Neutrophil (primary cell): ENCODE measurements around the gene PLD5.

Source experiments
- H3K27ac ChIP-seq: fragments of 200-600 bp; sonication (generic); 2 replicates; pipeline ENCODE4 v1.5.1; 2016; ENCODE audit warnings: mild to moderate bottlenecking, moderate library complexity
- H3K27me3 ChIP-seq: fragments of 200-600 bp; sonication (generic); 2 replicates; pipeline ENCODE4 v1.6.0; 2016; ENCODE audit warnings: mild to moderate bottlenecking
- H3K36me3 ChIP-seq: fragments of 200-600 bp; sonication (generic); 2 replicates; pipeline ENCODE4 v1.5.1; 2017
- H3K4me1 ChIP-seq, 2 experiments: fragments of 200-600 bp in 1 of 2; sonication (generic) in 1 of 2; 1 replicate in 1 of 2; 2 replicates in 1 of 2; pipeline versions ENCODE4 v1.5.1 to v1.6.1; 2013 to 2016; ENCODE audit warnings: low read depth in 1 of 2, low read length in 1 of 2, mild to moderate bottlenecking in 1 of 2, moderate library complexity in 1 of 2; ENCODE audit not compliant: control insufficient read depth in 1 of 2, insufficient read depth in 1 of 2
- H3K4me3 ChIP-seq, 2 experiments: fragments of 200-600 bp in 1 of 2; sonication (generic) in 1 of 2; 1 replicate in 1 of 2; 2 replicates in 1 of 2; pipeline ENCODE4 v1.5.1; 2013 to 2016; ENCODE audit warnings: low read depth in 1 of 2, low read length in 1 of 2, mild to moderate bottlenecking in 1 of 2, moderate library complexity in 1 of 2
- H3K9me3 ChIP-seq: fragments of 200-600 bp; sonication (generic); 2 replicates; pipeline ENCODE4 v1.5.1; 2016
- TF ChIP-seq, protein P1 (sequence below): fragments of 200-600 bp; sonication (generic); IDR thresholded peaks from 2 replicates; pipeline ENCODE4 v1.5.1; 2016; ENCODE audit warnings: antibody characterized with exemption

The PLD5 gene

DNA sequence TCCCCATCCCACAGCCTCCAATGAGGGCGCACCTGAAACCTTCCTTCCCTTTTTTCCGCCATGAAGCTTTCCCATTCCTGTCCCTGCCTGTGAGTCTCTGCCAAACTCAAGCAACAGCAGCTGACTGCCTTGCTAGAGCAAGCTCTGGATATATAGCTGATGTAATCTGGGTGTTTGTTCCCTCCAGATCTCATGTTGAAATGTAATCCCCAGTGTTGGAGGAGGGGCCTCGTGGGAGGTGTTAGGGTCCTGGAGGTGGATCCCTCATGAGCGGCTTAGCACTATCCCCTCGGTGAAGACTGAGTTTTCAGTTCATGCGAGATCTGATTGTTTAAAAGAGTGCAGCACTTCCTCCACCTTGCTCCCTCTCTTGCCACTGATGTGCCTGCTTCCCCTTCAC lies 321.2 kb downstream of the PLD5 start:
- H3K27me3 ChIP-seq: no peaks in the 10 kb centered on the region
- H3K27ac ChIP-seq: no peak overlapping the region
- no peaks in the 10 kb centered on the region for H3K9me3 ChIP-seq
- no peaks in the 10 kb centered on the region for H3K36me3 ChIP-seq
- H3K4me3 ChIP-seq: no peak overlapping the region
- TF ChIP-seq, protein P1, sequence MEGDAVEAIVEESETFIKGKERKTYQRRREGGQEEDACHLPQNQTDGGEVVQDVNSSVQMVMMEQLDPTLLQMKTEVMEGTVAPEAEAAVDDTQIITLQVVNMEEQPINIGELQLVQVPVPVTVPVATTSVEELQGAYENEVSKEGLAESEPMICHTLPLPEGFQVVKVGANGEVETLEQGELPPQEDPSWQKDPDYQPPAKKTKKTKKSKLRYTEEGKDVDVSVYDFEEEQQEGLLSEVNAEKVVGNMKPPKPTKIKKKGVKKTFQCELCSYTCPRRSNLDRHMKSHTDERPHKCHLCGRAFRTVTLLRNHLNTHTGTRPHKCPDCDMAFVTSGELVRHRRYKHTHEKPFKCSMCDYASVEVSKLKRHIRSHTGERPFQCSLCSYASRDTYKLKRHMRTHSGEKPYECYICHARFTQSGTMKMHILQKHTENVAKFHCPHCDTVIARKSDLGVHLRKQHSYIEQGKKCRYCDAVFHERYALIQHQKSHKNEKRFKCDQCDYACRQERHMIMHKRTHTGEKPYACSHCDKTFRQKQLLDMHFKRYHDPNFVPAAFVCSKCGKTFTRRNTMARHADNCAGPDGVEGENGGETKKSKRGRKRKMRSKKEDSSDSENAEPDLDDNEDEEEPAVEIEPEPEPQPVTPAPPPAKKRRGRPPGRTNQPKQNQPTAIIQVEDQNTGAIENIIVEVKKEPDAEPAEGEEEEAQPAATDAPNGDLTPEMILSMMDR: no peak
- H3K4me1 ChIP-seq: no peaks in the 10 kb centered on the region

DNA sequence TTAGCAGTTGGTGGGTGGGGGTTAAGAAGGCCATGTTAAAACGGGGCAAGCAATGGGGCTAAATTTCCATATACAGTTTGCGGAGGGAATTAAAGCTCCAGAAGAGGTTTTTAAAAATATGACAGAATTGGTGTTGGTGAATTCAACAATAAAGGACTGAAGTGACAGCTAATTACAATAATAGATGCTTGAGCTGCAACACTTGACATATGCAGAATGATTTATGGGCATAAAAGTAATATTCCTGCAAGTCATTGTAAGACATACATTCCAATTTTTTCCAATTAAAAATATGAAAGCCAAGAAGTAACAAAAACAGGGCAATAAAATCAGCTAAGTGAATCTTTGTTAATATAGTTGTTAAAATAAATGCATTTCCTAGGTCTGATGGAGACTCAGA lies 323.4 kb downstream of the PLD5 start:
- Histone ChIP-seq H3K4me3 (no peak overlapping the region), H3K27ac (no peak overlapping the region), H3K27me3 (no peaks in the 10 kb centered on the region), H3K36me3 (no peaks in the 10 kb centered on the region), H3K9me3 (no peaks in the 10 kb centered on the region), H3K4me1 (no peaks in the 10 kb centered on the region)
- TF ChIP-seq, protein P1: no peak

DNA sequence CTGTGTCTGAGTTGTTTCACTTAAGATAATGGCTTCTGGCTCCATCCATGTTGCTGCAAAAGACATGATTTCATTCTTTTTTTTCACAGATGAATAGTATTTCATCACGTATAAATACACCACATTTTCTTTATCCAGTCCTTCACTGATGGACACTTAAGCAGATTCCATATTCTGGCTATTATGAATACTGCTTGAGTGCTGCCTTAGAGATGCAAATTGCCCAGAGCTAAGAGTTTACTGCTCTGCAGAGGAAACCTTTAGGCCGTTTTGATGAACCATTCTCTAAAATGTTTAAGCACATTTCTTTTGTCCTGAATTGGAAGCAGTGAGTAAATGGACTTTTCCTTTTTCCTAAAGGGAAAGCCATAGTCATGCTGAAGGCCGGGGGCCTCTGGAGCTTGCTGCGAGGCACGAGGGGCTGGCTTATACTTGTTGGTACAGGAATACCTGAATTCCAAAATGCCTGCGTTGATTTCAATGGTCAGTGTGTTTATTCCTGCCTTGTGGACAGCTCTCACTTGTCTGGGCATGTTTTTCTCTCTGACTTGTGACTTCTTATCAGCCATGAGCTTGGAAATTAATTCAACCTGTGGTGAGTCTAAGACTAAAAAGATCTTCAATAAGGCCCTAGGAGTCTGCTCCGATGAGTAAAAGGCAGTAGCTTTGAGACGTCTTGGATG lies 324.6 kb downstream of the PLD5 start:
- TF ChIP-seq, protein P1: no peak
- Histone ChIP-seq H3K9me3 (no peaks in the 10 kb centered on the region), H3K4me1 (no peaks in the 10 kb centered on the region), H3K4me3 (no peak overlapping the region), H3K27me3 (no peaks in the 10 kb centered on the region), H3K27ac (no peak overlapping the region), H3K36me3 (no peaks in the 10 kb centered on the region)

DNA sequence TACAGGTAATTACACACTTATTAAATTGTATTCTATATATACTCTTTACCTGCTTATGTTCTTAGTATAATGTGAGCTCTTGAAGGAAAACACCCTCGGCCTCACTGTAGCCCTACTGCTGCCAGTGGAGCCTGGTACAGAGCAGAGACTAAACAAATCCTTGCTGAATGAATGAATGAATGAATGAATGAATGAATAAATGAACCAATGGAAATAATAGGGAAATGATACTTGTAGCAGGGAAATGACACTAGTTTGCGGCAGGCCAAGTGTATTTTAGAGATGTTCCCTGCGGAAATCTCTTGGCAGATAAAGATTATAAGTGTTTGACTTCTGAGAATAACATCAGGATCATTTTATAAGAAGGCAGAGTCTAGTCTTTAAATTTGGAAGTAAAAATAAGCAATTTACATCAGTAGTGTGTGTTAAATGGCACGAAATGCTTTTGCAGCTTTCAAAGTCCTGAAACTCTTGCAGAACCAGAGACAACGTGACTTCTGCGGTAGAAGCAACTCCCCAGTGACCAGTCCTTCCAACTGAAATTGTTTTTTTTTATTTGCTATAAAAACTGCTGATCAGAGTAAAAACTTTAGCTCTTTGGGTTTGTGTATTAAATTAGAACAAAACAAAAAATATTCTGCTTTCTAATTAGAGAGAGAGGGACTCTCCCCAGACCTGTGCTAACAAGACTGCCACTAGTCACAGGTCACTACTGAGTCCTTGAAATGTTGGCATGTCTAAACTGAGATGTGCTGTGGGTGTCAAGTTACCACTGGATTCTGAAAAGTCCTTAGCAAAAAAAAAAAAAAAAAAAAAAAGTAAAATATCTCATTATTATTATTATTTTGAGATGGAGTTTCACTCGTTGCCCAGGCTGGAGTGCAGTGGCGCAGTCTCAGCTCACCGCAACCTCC lies 326.3 kb downstream of the PLD5 start:
- no peaks in the 10 kb centered on the region for H3K9me3 ChIP-seq
- no peaks in the 10 kb centered on the region for H3K4me1 ChIP-seq
- no peaks in the 10 kb centered on the region for H3K27me3 ChIP-seq
- no peaks in the 10 kb centered on the region for H3K36me3 ChIP-seq
- no peak overlapping the region for H3K27ac ChIP-seq
- TF ChIP-seq, protein P1: no peak
- H3K4me3 ChIP-seq: no peak overlapping the region

DNA sequence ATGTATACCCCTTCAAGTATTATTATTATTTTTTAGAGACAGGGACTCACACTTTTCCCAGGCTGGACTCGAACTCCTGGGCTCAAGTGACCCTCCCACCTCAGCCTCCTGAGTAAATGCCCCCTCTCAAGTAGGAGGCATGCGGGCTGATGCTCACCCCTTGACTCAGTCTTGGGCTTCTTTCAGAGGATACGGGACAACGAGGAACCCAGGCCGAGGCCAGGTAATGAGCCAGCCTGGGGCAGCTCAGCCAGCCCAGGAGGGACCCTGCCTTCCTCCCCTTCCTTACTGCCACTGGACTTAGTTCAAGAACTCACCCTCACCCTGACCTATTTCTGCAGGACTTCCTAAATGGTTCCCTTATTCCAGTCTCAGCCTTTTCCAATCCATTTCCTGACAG lies 327.6 kb downstream of the PLD5 start:
- H3K4me1 ChIP-seq: no peaks in the 10 kb centered on the region
- H3K4me3 ChIP-seq: no peak overlapping the region
- no peaks in the 10 kb centered on the region for H3K36me3 ChIP-seq
- no peaks in the 10 kb centered on the region for H3K27me3 ChIP-seq
- TF ChIP-seq, protein P1: no peak
- H3K27ac ChIP-seq: no peak overlapping the region
- no peaks in the 10 kb centered on the region for H3K9me3 ChIP-seq
